H9 (cell line): ENCODE data around the gene RBPJL. TPM values are rescaled to one million over a fixed set of nuclear protein-coding genes. Genes with fewer than 3 reads are reported as not detected.

Experiments used
- DNase-seq: peaks from one replicate; pipeline ENCODE4 v3.0.0-alpha.2; 2017
- H2AFZ ChIP-seq: one replicate; pipeline ENCODE4 v1.6.1; 2013; ENCODE audit warnings: mild to moderate bottlenecking, low read length, control low read depth, moderate library complexity
- H2AK5ac ChIP-seq: 2 replicates; pipeline ENCODE4 v1.6.1; 2013; ENCODE audit warnings: low read length, control low read depth, mixed read lengths; ENCODE audit not compliant: insufficient read length
- H2BK120ac ChIP-seq: one replicate; pipeline ENCODE4 v1.6.1; 2013; ENCODE audit warnings: low read depth, mild to moderate bottlenecking, low read length, control low read depth, inconsistent platforms; ENCODE audit not compliant: poor library complexity, severe bottlenecking
- H2BK12ac ChIP-seq: 2 replicates; pipeline ENCODE4 v1.6.1; 2013; ENCODE audit warnings: low read length, control low read depth, mixed read lengths, low read depth; ENCODE audit not compliant: insufficient read length
- H2BK15ac ChIP-seq: 2 replicates; pipeline ENCODE4 v1.6.1; 2013; ENCODE audit warnings: low read depth, low read length, control low read depth
- H2BK20ac ChIP-seq: one replicate; pipeline ENCODE4 v1.6.1; 2013; ENCODE audit warnings: low read depth, mild to moderate bottlenecking, low read length, control low read depth, inconsistent platforms; ENCODE audit not compliant: poor library complexity, severe bottlenecking
- H2BK5ac ChIP-seq: 2 replicates; pipeline ENCODE4 v1.6.1; 2013; ENCODE audit warnings: low read length, control low read depth, mixed read lengths; ENCODE audit not compliant: insufficient read length
- H3K14ac ChIP-seq: 2 replicates; pipeline ENCODE4 v1.6.1; 2013; ENCODE audit warnings: low read length, control low read depth; ENCODE audit not compliant: insufficient read depth
- H3K18ac ChIP-seq: 2 replicates; pipeline ENCODE4 v1.6.1; 2013; ENCODE audit warnings: low read depth, mild to moderate bottlenecking, mixed read lengths, low read length, control low read depth; ENCODE audit not compliant: insufficient read length
- H3K23ac ChIP-seq: 2 replicates; pipeline ENCODE4 v1.6.1; 2013; ENCODE audit warnings: low read length, control low read depth, mixed read lengths, low read depth; ENCODE audit not compliant: insufficient read length
- H3K23me2 ChIP-seq: 2 replicates; pipeline ENCODE4 v1.6.1; 2013; ENCODE audit warnings: low read depth, mild to moderate bottlenecking, mixed read lengths, low read length, control low read depth; ENCODE audit not compliant: insufficient read length, poor library complexity, severe bottlenecking
- H3K27ac ChIP-seq: 2 replicates; pipeline ENCODE4 v1.5.1; 2013; ENCODE audit warnings: low read length, control low read depth, mixed read lengths, low read depth; ENCODE audit not compliant: insufficient read length
- H3K27me3 ChIP-seq: 2 replicates; pipeline ENCODE4 v1.6.1; 2013; ENCODE audit warnings: low read length, control low read depth, inconsistent platforms; ENCODE audit not compliant: insufficient read depth
- H3K4ac ChIP-seq: 2 replicates; pipeline ENCODE4 v1.6.1; 2013; ENCODE audit warnings: low read depth, mild to moderate bottlenecking, control low read depth, inconsistent platforms, low read length, moderate library complexity
- H3K4me1 ChIP-seq: 2 replicates; pipeline ENCODE4 v1.6.1; 2013; ENCODE audit warnings: low read length, control low read depth, inconsistent platforms; ENCODE audit not compliant: insufficient read depth
- H3K4me2 ChIP-seq: 2 replicates; pipeline ENCODE4 v1.6.1; 2013; ENCODE audit warnings: low read length, control low read depth, mixed read lengths; ENCODE audit not compliant: insufficient read length, insufficient read depth
- H3K56ac ChIP-seq: 2 replicates; pipeline ENCODE4 v1.6.1; 2013; ENCODE audit warnings: low read depth, mild to moderate bottlenecking, mixed read lengths, low read length, control low read depth; ENCODE audit not compliant: insufficient read length
- H3K79me1 ChIP-seq: 2 replicates; pipeline ENCODE4 v1.6.1; 2013; ENCODE audit warnings: low read depth, mild to moderate bottlenecking, moderate library complexity, low read length, control low read depth, inconsistent platforms; ENCODE audit not compliant: insufficient read depth, poor library complexity, severe bottlenecking
- H3K79me2 ChIP-seq: 2 replicates; pipeline ENCODE4 v1.6.1; 2013; ENCODE audit warnings: low read length, control low read depth, inconsistent platforms; ENCODE audit not compliant: insufficient read depth
- H3K9ac ChIP-seq: 2 replicates; pipeline ENCODE4 v1.6.1; 2013; ENCODE audit warnings: low read length, control low read depth, mixed read lengths; ENCODE audit not compliant: insufficient read length; ENCODE audit errors: extremely low read depth
- H3K9me3 ChIP-seq: one replicate; pipeline ENCODE4 v1.6.1; 2013; ENCODE audit warnings: low read depth, low read length, inconsistent platforms; ENCODE audit not compliant: control insufficient read depth
- H3T11ph ChIP-seq: one replicate; pipeline ENCODE4 v1.6.1; 2013; ENCODE audit warnings: mild to moderate bottlenecking, low read length, control low read depth, inconsistent platforms
- H4K20me1 ChIP-seq: one replicate; pipeline ENCODE4 v1.6.1; 2013; ENCODE audit not compliant: control insufficient read depth, insufficient read length, insufficient read depth
- H4K5ac ChIP-seq: 2 replicates; pipeline ENCODE4 v1.6.1; 2013; ENCODE audit warnings: low read depth, mild to moderate bottlenecking, mixed read lengths, low read length, control low read depth; ENCODE audit not compliant: insufficient read length
- H4K8ac ChIP-seq: replicated peaks from 2 replicates; pipeline ENCODE4 v1.6.1; 2013; ENCODE audit warnings: low read length, control low read depth, mixed read lengths, low read depth; ENCODE audit not compliant: insufficient read length
- H4K91ac ChIP-seq: 2 replicates; pipeline ENCODE4 v1.6.1; 2013; ENCODE audit warnings: low read depth, mild to moderate bottlenecking, moderate library complexity, mixed read lengths, low read length, control low read depth; ENCODE audit not compliant: insufficient read length
- H3K27ac Mint-ChIP-seq, 3 experiments: 2 replicates in 2 of 3; 3 replicates in 1 of 3; pipeline ENCODE4 v1.8.0; 2020 to 2021; ENCODE audit warnings: mixed read lengths in 3 of 3, mild to moderate bottlenecking in 1 of 3, moderate library complexity in 1 of 3
- H3K27me3 Mint-ChIP-seq: 2 replicates; pipeline ENCODE4 v1.8.0; 2021; ENCODE audit warnings: low read depth, mild to moderate bottlenecking, moderate library complexity, mixed read lengths
- H3K36me3 Mint-ChIP-seq, 3 experiments: 2 replicates in 2 of 3; 3 replicates in 1 of 3; pipeline ENCODE4 v1.8.0; 2020 to 2021; ENCODE audit warnings: low read depth in 3 of 3, mixed read lengths in 3 of 3; ENCODE audit not compliant: insufficient read depth in 1 of 3
- H3K4me1 Mint-ChIP-seq, 2 experiments: 2 replicates each; pipeline ENCODE4 v1.8.0; 2020; ENCODE audit warnings: mixed read lengths in 2 of 2
- H3K4me3 Mint-ChIP-seq, 2 experiments: 2 replicates in 1 of 2; 3 replicates in 1 of 2; pipeline ENCODE4 v1.8.0; 2020 to 2021; ENCODE audit warnings: mild to moderate bottlenecking in 2 of 2, mixed read lengths in 2 of 2, moderate library complexity in 1 of 2
- H3K9me3 Mint-ChIP-seq, 2 experiments: 2 replicates in 1 of 2; 3 replicates in 1 of 2; pipeline ENCODE4 v1.8.0; 2020; ENCODE audit warnings: mild to moderate bottlenecking in 2 of 2, mixed read lengths in 2 of 2, moderate library complexity in 1 of 2
- CTCF ChIP-seq: fragments of 200-600 bp; sonication (generic); conservative IDR thresholded peaks from 3 replicates; pipeline ENCODE4 v1.8.0; 2021; ENCODE audit warnings: antibody characterized with exemption, mild to moderate bottlenecking
- WGBS: extraction: QIAGEN DNeasy Blood & Tissue Kit; methylation state at CpG from one replicate; pipeline ENCODE4 v1.1.7; 2013; ENCODE audit warnings: missing lambda C conversion rate, low lambda C conversion rate, mixed read lengths; ENCODE audit not compliant: insufficient read length; ENCODE audit errors: extremely low coverage; 5-methylcytosine and 5-hydroxymethylcytosine counted together
- total RNA-seq: library from RNA; stranded (reverse); gene quantifications from 2 replicates; pipeline ENCODE4 v1.2.1, GENCODE V29; 2021

The RBPJL gene
- total RNA-seq, 1 experiment from 2014 or later, result 0.28 TPM

- Histone ChIP-seq H2BK20ac (no peak overlapping the region), H2BK5ac (no peak overlapping the region), H2AFZ (no peak overlapping the region), H3T11ph (no peak overlapping the region), H3K4me2 (no peak overlapping the region), H3K9me3 (no peaks in the 10 kb centered on the region), H3K23ac (no peak overlapping the region), H3K4ac (no peak overlapping the region), H4K8ac (no peak overlapping the region), H3K79me2 (no peaks in the 10 kb centered on the region; the same call in 1 of the 2 replicates), H3K4me1 (peaks cover 6% of the 10 kb centered on the region; the same call in 1 of the 2 replicates), H4K91ac (no peak overlapping the region), H3K18ac (no peak overlapping the region), H2BK15ac (no peak overlapping the region), H4K20me1 (no peaks in the 10 kb centered on the region), H2AK5ac (no peak overlapping the region), H2BK12ac (no peak overlapping the region), H3K27me3 (no peaks in the 10 kb centered on the region), H3K27ac (no peak overlapping the region), H3K79me1 (peaks cover 2% of the 10 kb centered on the region), H2BK120ac (no peak overlapping the region), H3K14ac (no peak overlapping the region), H3K56ac (no peak overlapping the region), H4K5ac (no peak overlapping the region), H3K23me2 (peaks cover 9% of the 10 kb centered on the region), H3K9ac (no peak overlapping the region)
- no CpG with 5 or more reads among the region's 6 CpGs for WGBS
- H3K36me3 Mint-ChIP-seq, result peaks cover 4 to 13% (median 4%) of the 10 kb centered on the region in 3 experiments; a peak in 6 of 7 replicates
- H3K4me3 Mint-ChIP-seq, result no peak overlapping the region
- no peaks in the 10 kb centered on the region for H3K9me3 Mint-ChIP-seq
- peaks cover 33 to 35% of the 10 kb centered on the region in 2 experiments for H3K4me1 Mint-ChIP-seq
- no peak overlapping the region for H3K27ac Mint-ChIP-seq
- TF ChIP-seq CTCF, result no peak
- DNase-seq, result no peak
- no peaks in the 10 kb centered on the region for H3K27me3 Mint-ChIP-seq
Measured at GRCh38 chr20:45361793-45362192, 55.2 kb downstream of the RBPJL start.
